HG02610 (cell line): ENCODE data around the gene FAM156A.
"Not testable (repeated sequence)": the region's sequence is repeated elsewhere in the genome, so short reads cannot be mapped to it uniquely, and the experiment has no call there.

Experiments
- ATAC-seq: cut with Tn5 transposase; IDR thresholded peaks from one replicate; pipeline ENCODE4 v1.9.1; 2021; ENCODE audit warnings: mild to moderate bottlenecking, moderate library complexity; ENCODE audit not compliant: unreplicated experiment

The FAM156A gene

GRCh38 chrX:52906072-52906471 lies 52.2 kb downstream of the FAM156A start:
- not testable (repeated sequence) for ATAC-seq

- ATAC-seq = not testable (repeated sequence)
Observed at GRCh38 chrX:52905531-52905930, 52.8 kb downstream of the FAM156A start.
